ENCODE results near the gene GPT2.
"Not testable (repeated sequence)": the region's sequence is repeated elsewhere in the genome, so short reads cannot be mapped to it uniquely, and the experiment has no call there.

GPT2 gene

GRCh38 chr16:46852130-46852529 is 32.0 kb upstream of the GPT2 start:
- Histone ChIP-seq H3K36me3 (ENCODE audit: control insufficient read depth, insufficient read depth, low read length) (no peaks in the 10 kb centered on the region), H3K4me1 (ENCODE audit: control insufficient read depth, insufficient read depth, low read length) (no peaks in the 10 kb centered on the region), H3K27me3 (ENCODE audit: control insufficient read depth, insufficient read depth, low read length) (no peaks in the 10 kb centered on the region), H3K9ac (ENCODE audit: low read depth, low read length) (no peak overlapping the region), H3K9me3 (ENCODE audit: control insufficient read depth, insufficient read depth, low read length) (no peaks in the 10 kb centered on the region), H3K4me3 (ENCODE audit: low read depth, low read length) (no peak overlapping the region)

- Histone ChIP-seq H3K36me3 (ENCODE audit: control insufficient read depth, insufficient read depth, low read length) (no peaks in the 10 kb centered on the region), H3K27me3 (ENCODE audit: control insufficient read depth, insufficient read depth, low read length) (no peaks in the 10 kb centered on the region), H3K4me3 (ENCODE audit: low read depth, low read length) (no peak overlapping the region), H3K9me3 (ENCODE audit: control insufficient read depth, insufficient read depth, low read length) (no peaks in the 10 kb centered on the region), H3K9ac (ENCODE audit: low read depth, low read length) (no peak overlapping the region), H3K4me1 (ENCODE audit: control insufficient read depth, insufficient read depth, low read length) (no peaks in the 10 kb centered on the region)
Measured at GRCh38 chr16:46853713-46854443, 30.3 kb upstream of the GPT2 start.

GRCh38 chr16:46854846-46855245 is 29.3 kb upstream of the GPT2 start:
- Histone ChIP-seq H3K27me3 (ENCODE audit: control insufficient read depth, insufficient read depth, low read length) (no peaks in the 10 kb centered on the region), H3K9me3 (ENCODE audit: control insufficient read depth, insufficient read depth, low read length) (no peaks in the 10 kb centered on the region), H3K4me3 (ENCODE audit: low read depth, low read length) (no peak overlapping the region), H3K4me1 (ENCODE audit: control insufficient read depth, insufficient read depth, low read length) (no peaks in the 10 kb centered on the region), H3K9ac (ENCODE audit: low read depth, low read length) (no peak overlapping the region), H3K36me3 (ENCODE audit: control insufficient read depth, insufficient read depth, low read length) (no peaks in the 10 kb centered on the region)

GRCh38 chr16:46855389-46855788 is 28.8 kb upstream of the GPT2 start:
- Histone ChIP-seq H3K9me3 (ENCODE audit: control insufficient read depth, insufficient read depth, low read length) (no peaks in the 10 kb centered on the region), H3K4me1 (ENCODE audit: control insufficient read depth, insufficient read depth, low read length) (no peaks in the 10 kb centered on the region), H3K4me3 (ENCODE audit: low read depth, low read length) (no peak overlapping the region), H3K27me3 (ENCODE audit: control insufficient read depth, insufficient read depth, low read length) (no peaks in the 10 kb centered on the region), H3K9ac (ENCODE audit: low read depth, low read length) (no peak overlapping the region), H3K36me3 (ENCODE audit: control insufficient read depth, insufficient read depth, low read length) (no peaks in the 10 kb centered on the region)

GRCh38 chr16:46857368-46857945 is 26.7 kb upstream of the GPT2 start:
- Histone ChIP-seq H3K9me3 (ENCODE audit: control insufficient read depth, insufficient read depth, low read length) (no peaks in the 10 kb centered on the region), H3K9ac (ENCODE audit: low read depth, low read length) (no peak overlapping the region), H3K27me3 (ENCODE audit: control insufficient read depth, insufficient read depth, low read length) (no peaks in the 10 kb centered on the region), H3K36me3 (ENCODE audit: control insufficient read depth, insufficient read depth, low read length) (no peaks in the 10 kb centered on the region), H3K4me3 (ENCODE audit: low read depth, low read length) (no peak overlapping the region), H3K4me1 (ENCODE audit: control insufficient read depth, insufficient read depth, low read length) (no peaks in the 10 kb centered on the region)

GRCh38 chr16:46858151-46858550 is 26.0 kb upstream of the GPT2 start:
- H3K27me3 ChIP-seq (ENCODE audit: control insufficient read depth, insufficient read depth, low read length), result no peaks in the 10 kb centered on the region
- no peaks in the 10 kb centered on the region for H3K9me3 ChIP-seq (ENCODE audit: control insufficient read depth, insufficient read depth, low read length)
- no peaks in the 10 kb centered on the region for H3K4me1 ChIP-seq (ENCODE audit: control insufficient read depth, insufficient read depth, low read length)
- H3K4me3 ChIP-seq (ENCODE audit: low read depth, low read length), result no peak overlapping the region
- no peak overlapping the region for H3K9ac ChIP-seq (ENCODE audit: low read depth, low read length)
- H3K36me3 ChIP-seq (ENCODE audit: control insufficient read depth, insufficient read depth, low read length), result no peaks in the 10 kb centered on the region

- Histone ChIP-seq H3K4me1 (ENCODE audit: control insufficient read depth, insufficient read depth, low read length) (no peaks in the 10 kb centered on the region), H3K27me3 (ENCODE audit: control insufficient read depth, insufficient read depth, low read length) (no peaks in the 10 kb centered on the region), H3K36me3 (ENCODE audit: control insufficient read depth, insufficient read depth, low read length) (no peaks in the 10 kb centered on the region), H3K4me3 (ENCODE audit: low read depth, low read length) (no peak overlapping the region), H3K9me3 (ENCODE audit: control insufficient read depth, insufficient read depth, low read length) (no peaks in the 10 kb centered on the region), H3K9ac (ENCODE audit: low read depth, low read length) (no peak overlapping the region)
Measured at GRCh38 chr16:46859719-46860152, 24.4 kb upstream of the GPT2 start.

- no peaks in the 10 kb centered on the region for H3K9me3 ChIP-seq (ENCODE audit: control insufficient read depth, insufficient read depth, low read length)
- no peaks in the 10 kb centered on the region for H3K36me3 ChIP-seq (ENCODE audit: control insufficient read depth, insufficient read depth, low read length)
- no peaks in the 10 kb centered on the region for H3K4me1 ChIP-seq (ENCODE audit: control insufficient read depth, insufficient read depth, low read length)
- no peaks in the 10 kb centered on the region for H3K27me3 ChIP-seq (ENCODE audit: control insufficient read depth, insufficient read depth, low read length)
- H3K4me3 ChIP-seq (ENCODE audit: low read depth, low read length), result no peak overlapping the region
- H3K9ac ChIP-seq (ENCODE audit: low read depth, low read length), result no peak overlapping the region
Measured at GRCh38 chr16:46862555-46863447, 21.4 kb upstream of the GPT2 start.

GRCh38 chr16:46866286-46866685 is 17.9 kb upstream of the GPT2 start:
- H3K4me3 ChIP-seq (ENCODE audit: low read depth, low read length), result no peak overlapping the region
- no peak overlapping the region for H3K9ac ChIP-seq (ENCODE audit: low read depth, low read length)
- no peaks in the 10 kb centered on the region for H3K27me3 ChIP-seq (ENCODE audit: control insufficient read depth, insufficient read depth, low read length)
- H3K36me3 ChIP-seq (ENCODE audit: control insufficient read depth, insufficient read depth, low read length), result no peaks in the 10 kb centered on the region
- no peaks in the 10 kb centered on the region for H3K9me3 ChIP-seq (ENCODE audit: control insufficient read depth, insufficient read depth, low read length)
- H3K4me1 ChIP-seq (ENCODE audit: control insufficient read depth, insufficient read depth, low read length), result no peaks in the 10 kb centered on the region

- not testable (repeated sequence) for H3K9ac ChIP-seq (ENCODE audit: low read depth, low read length); H3K36me3 ChIP-seq (ENCODE audit: control insufficient read depth, insufficient read depth, low read length); H3K4me3 ChIP-seq (ENCODE audit: low read depth, low read length); H3K9me3 ChIP-seq (ENCODE audit: control insufficient read depth, insufficient read depth, low read length); H3K4me1 ChIP-seq (ENCODE audit: control insufficient read depth, insufficient read depth, low read length); H3K27me3 ChIP-seq (ENCODE audit: control insufficient read depth, insufficient read depth, low read length)
Measured at GRCh38 chr16:46867486-46867885, 16.7 kb upstream of the GPT2 start.

- not testable (repeated sequence) for H3K4me1 ChIP-seq (ENCODE audit: control insufficient read depth, insufficient read depth, low read length); H3K36me3 ChIP-seq (ENCODE audit: control insufficient read depth, insufficient read depth, low read length); H3K27me3 ChIP-seq (ENCODE audit: control insufficient read depth, insufficient read depth, low read length); H3K9me3 ChIP-seq (ENCODE audit: control insufficient read depth, insufficient read depth, low read length); H3K9ac ChIP-seq (ENCODE audit: low read depth, low read length); H3K4me3 ChIP-seq (ENCODE audit: low read depth, low read length)
Measured at GRCh38 chr16:46868891-46869290, 15.3 kb upstream of the GPT2 start.

GRCh38 chr16:46871597-46871996 is 12.6 kb upstream of the GPT2 start:
- Histone ChIP-seq H3K36me3 (ENCODE audit: control insufficient read depth, insufficient read depth, low read length) (no peaks in the 10 kb centered on the region), H3K4me3 (ENCODE audit: low read depth, low read length) (no peak overlapping the region), H3K9ac (ENCODE audit: low read depth, low read length) (no peak overlapping the region), H3K4me1 (ENCODE audit: control insufficient read depth, insufficient read depth, low read length) (peaks cover 2% of the 10 kb centered on the region), H3K27me3 (ENCODE audit: control insufficient read depth, insufficient read depth, low read length) (no peaks in the 10 kb centered on the region), H3K9me3 (ENCODE audit: control insufficient read depth, insufficient read depth, low read length) (no peaks in the 10 kb centered on the region)
